OCI-LY7 (cell line): ENCODE data around the gene MYO18B.

Experiments
- CTCF ChIP-seq: fragments of 200-600 bp; sonication (generic); conservative IDR thresholded peaks from 2 replicates; pipeline ENCODE4 v1.5.1; 2014; ENCODE audit warnings: mild to moderate bottlenecking, antibody characterized with exemption, low read length, moderate library complexity, mixed read lengths
- EZH2phosphoT487 ChIP-seq: fragments of 200-600 bp; sonication (generic); IDR thresholded peaks from 2 replicates; pipeline ENCODE4 v1.6.1; 2018; ENCODE audit warnings: low read depth, borderline replicate concordance, mild to moderate bottlenecking, mixed run types, antibody characterized with exemption, low read length, moderate library complexity, mixed read lengths

GRCh38 chr22:26064048-26064447 lies 322.1 kb downstream of the MYO18B start:
- TF ChIP-seq CTCF (no peak), EZH2phosphoT487 (no peak)
